H1 (cell line): ENCODE results near the gene DVL1. TPM values are rescaled to one million over a fixed set of nuclear protein-coding genes. Genes with fewer than 3 reads are reported as not detected.

Experiments used
- CTCF ChIA-PET: fragments of 300-600 bp; sonication (Branson Sonifier 250); formaldehyde crosslinking; loops from one replicate; lab custom pipeline; 2021; ENCODE audit not compliant: partially characterized antibody; lab: Charles Lee
- POLR2A ChIA-PET: fragments of 300-600 bp; sonication (Branson Sonifier 250); formaldehyde crosslinking; loops from one replicate; lab custom pipeline; 2021; ENCODE audit warnings: inconsistent platforms; ENCODE audit not compliant: partially characterized antibody; lab: Charles Lee
- DNase-seq, 2 experiments: peaks; one replicate each; pipeline versions ENCODE4 v3.0.0 to v3.0.0-alpha.2; 2010 to 2022; ENCODE audit warnings: low spot score in 2 of 2, low read depth in 1 of 2, mixed read lengths in 1 of 2
- FAIRE-seq: peaks from 2 replicates; lab custom pipeline; 2011; peaks lifted over from hg19 to GRCh38; lab: Jason Lieb, UNC
- H2AFZ ChIP-seq: 2 replicates; pipeline ENCODE4 v1.8.1; 2012; ENCODE audit warnings: low read length, inconsistent platforms
- H2AK5ac ChIP-seq: 2 replicates; pipeline ENCODE4 v1.6.1; 2013; ENCODE audit warnings: low read depth, low read length
- H2BK120ac ChIP-seq: replicated peaks from 2 replicates; pipeline ENCODE3; 2013; ENCODE audit warnings: low read depth, low read length, inconsistent platforms
- H2BK12ac ChIP-seq: 2 replicates; pipeline ENCODE4 v1.6.1; 2013; ENCODE audit warnings: low read depth, low read length
- H2BK15ac ChIP-seq: 2 replicates; pipeline ENCODE4 v1.6.1; 2013; ENCODE audit warnings: low read length
- H2BK20ac ChIP-seq: 2 replicates; pipeline ENCODE4 v1.6.1; 2013; ENCODE audit warnings: low read length
- H2BK5ac ChIP-seq: 2 replicates; pipeline ENCODE4 v1.6.1; 2013; ENCODE audit warnings: low read depth, low read length
- H3K14ac ChIP-seq: 2 replicates; pipeline ENCODE4 v1.6.1; 2013; ENCODE audit warnings: inconsistent platforms; ENCODE audit not compliant: insufficient read length
- H3K18ac ChIP-seq: 2 replicates; pipeline ENCODE4 v1.6.1; 2013; ENCODE audit warnings: low read length; ENCODE audit errors: extremely low read depth
- H3K23ac ChIP-seq: 2 replicates; pipeline ENCODE4 v1.6.1; 2013; ENCODE audit warnings: inconsistent platforms; ENCODE audit not compliant: insufficient read length
- H3K23me2 ChIP-seq: 2 replicates; pipeline ENCODE4 v1.6.1; 2013; ENCODE audit warnings: low read depth, low read length
- H3K27ac ChIP-seq: 2 replicates; pipeline ENCODE4 v1.6.1; 2011; ENCODE audit warnings: low read depth, low read length, inconsistent platforms
- H3K27me3 ChIP-seq, 4 experiments: replicated peaks in 1 of 4; 1 replicate in 1 of 4; 2 replicates in 3 of 4; pipeline versions ENCODE4 v1.6.1 to v1.8.1; 2011 to 2013; ENCODE audit warnings: low read length in 3 of 4, mild to moderate bottlenecking in 3 of 4, inconsistent platforms in 2 of 4, mixed read lengths in 2 of 4, moderate library complexity in 1 of 4; ENCODE audit not compliant: control insufficient read depth in 3 of 4, insufficient read depth in 3 of 4; ENCODE audit errors: extremely low read depth in 1 of 4
- H3K36me3 ChIP-seq, 4 experiments: 2 replicates each; pipeline versions ENCODE4 v1.6.1 to v1.8.1; 2011 to 2013; ENCODE audit warnings: mild to moderate bottlenecking in 4 of 4, low read length in 3 of 4, moderate library complexity in 2 of 4, control low read depth in 1 of 4, inconsistent platforms in 1 of 4; ENCODE audit not compliant: insufficient read depth in 4 of 4, control insufficient read depth in 2 of 4
- H3K4ac ChIP-seq: replicated peaks from 2 replicates; pipeline ENCODE3; 2013; ENCODE audit warnings: low read length, low read depth, mixed read lengths, inconsistent platforms; ENCODE audit not compliant: insufficient read length
- H3K4me1 ChIP-seq, 4 experiments: replicated peaks in 1 of 4; 1 replicate in 1 of 4; 2 replicates in 3 of 4; pipeline versions ENCODE4 v1.6.1 to v1.8.1; 2011 to 2013; ENCODE audit warnings: low read length in 3 of 4, inconsistent platforms in 2 of 4, mixed read lengths in 1 of 4; ENCODE audit not compliant: insufficient read depth in 4 of 4, control insufficient read depth in 3 of 4
- H3K4me2 ChIP-seq, 2 experiments: 2 replicates each; pipeline versions ENCODE4 v1.6.1 to v1.8.1; 2011 to 2013; ENCODE audit warnings: low read depth in 2 of 2, low read length in 2 of 2, control low read depth in 1 of 2, inconsistent platforms in 1 of 2, mild to moderate bottlenecking in 1 of 2; ENCODE audit not compliant: insufficient read depth in 1 of 2
- H3K4me3 ChIP-seq, 4 experiments: fragments of 200-600, 300-600 bp in 1 of 4; sonication (generic), shearing (Covaris generic), sonication (Bioruptor Twin) in 1 of 4; 2 replicates each; pipeline versions ENCODE4 v1.5.1 to v1.8.1; 2011 to 2016; ENCODE audit warnings: low read length in 4 of 4, low read depth in 3 of 4, control low read depth in 2 of 4, inconsistent platforms in 2 of 4, mild to moderate bottlenecking in 2 of 4, mixed read lengths in 1 of 4, moderate library complexity in 1 of 4; ENCODE audit not compliant: insufficient read depth in 2 of 4; ENCODE audit errors: extremely low read depth in 1 of 4
- H3K56ac ChIP-seq: replicated peaks from 2 replicates; pipeline ENCODE3; 2013; ENCODE audit warnings: low read depth, mild to moderate bottlenecking, mixed read lengths, low read length, inconsistent platforms; ENCODE audit not compliant: insufficient read length
- H3K79me1 ChIP-seq: 2 replicates; pipeline ENCODE4 v1.6.1; 2013; ENCODE audit warnings: low read depth, low read length, control low read depth
- H3K79me2 ChIP-seq, 2 experiments: 2 replicates each; pipeline versions ENCODE4 v1.6.1 to v1.8.1; 2012 to 2013; ENCODE audit warnings: low read length in 2 of 2, mild to moderate bottlenecking in 2 of 2, inconsistent platforms in 1 of 2; ENCODE audit not compliant: insufficient read depth in 2 of 2, control insufficient read depth in 1 of 2
- H3K9ac ChIP-seq, 4 experiments: replicated peaks in 1 of 4; 1 replicate in 1 of 4; 2 replicates in 3 of 4; pipeline versions ENCODE4 v1.6.1 to v1.8.1; 2011 to 2013; ENCODE audit warnings: low read depth in 3 of 4, low read length in 3 of 4, control low read depth in 2 of 4, mild to moderate bottlenecking in 2 of 4, moderate library complexity in 2 of 4, inconsistent platforms in 1 of 4; ENCODE audit errors: extremely low read depth in 1 of 4
- H3K9me3 ChIP-seq, 2 experiments: 2 replicates each; pipeline versions ENCODE4 v1.6.1 to v1.8.1; 2012 to 2013; ENCODE audit warnings: mild to moderate bottlenecking in 2 of 2, moderate library complexity in 2 of 2, control low read depth in 1 of 2, inconsistent platforms in 1 of 2, low read depth in 1 of 2, low read length in 1 of 2, mixed read lengths in 1 of 2; ENCODE audit not compliant: insufficient read depth in 2 of 2
- H4K20me1 ChIP-seq, 2 experiments: replicated peaks in 1 of 2; 2 replicates each; pipeline versions ENCODE3 to v1.8.1; 2011 to 2013; ENCODE audit warnings: inconsistent platforms in 2 of 2, low read length in 2 of 2, mild to moderate bottlenecking in 1 of 2; ENCODE audit not compliant: insufficient read depth in 2 of 2, control insufficient read depth in 1 of 2
- H4K5ac ChIP-seq: 2 replicates; pipeline ENCODE4 v1.6.1; 2013; ENCODE audit warnings: low read length, low read depth, mixed read lengths, inconsistent platforms; ENCODE audit not compliant: insufficient read length
- H4K8ac ChIP-seq: 2 replicates; pipeline ENCODE4 v1.8.0; 2013; ENCODE audit warnings: mild to moderate bottlenecking, moderate library complexity, low read length, inconsistent platforms; ENCODE audit not compliant: insufficient read depth; ENCODE audit errors: extremely low read depth
- H4K91ac ChIP-seq: replicated peaks from 2 replicates; pipeline ENCODE3; 2013; ENCODE audit warnings: low read length, mixed read lengths, inconsistent platforms; ENCODE audit not compliant: insufficient read length
- GABPA ChIP-seq: IDR thresholded peaks from 2 replicates; pipeline ENCODE4 v1.6.1; 2011; ENCODE audit warnings: mild to moderate bottlenecking, low read length, moderate library complexity, borderline replicate concordance; ENCODE audit not compliant: insufficient read depth
- POLR2A ChIP-seq, 2 experiments: IDR thresholded peaks; 1 replicate in 1 of 2; 2 replicates in 1 of 2; pipeline ENCODE4 v1.6.1; 2011; ENCODE audit warnings: low read depth in 2 of 2, low read length in 2 of 2, mild to moderate bottlenecking in 2 of 2; ENCODE audit errors: control extremely low read depth in 1 of 2
- RAD21 ChIP-seq, 2 experiments: IDR thresholded peaks in 1 of 2; conservative IDR thresholded peaks in 1 of 2; 2 replicates each; pipeline ENCODE4 v1.6.1; 2011; ENCODE audit warnings: low read depth in 2 of 2, low read length in 2 of 2, improper control_type of control experiment in 1 of 2, inconsistent platforms in 1 of 2, mild to moderate bottlenecking in 1 of 2, moderate library complexity in 1 of 2
- SAP30 ChIP-seq: fragments of 300-600 bp; sonication (generic); IDR thresholded peaks from 2 replicates; pipeline ENCODE4 v1.7.1; 2012; ENCODE audit warnings: low read length, moderate library complexity, mild to moderate bottlenecking, inconsistent platforms; ENCODE audit not compliant: insufficient read depth, insufficient replicate concordance
- SIN3A ChIP-seq, 2 experiments: IDR thresholded peaks in 1 of 2; conservative IDR thresholded peaks in 1 of 2; 2 replicates each; pipeline ENCODE4 v1.6.1; 2011 to 2012; ENCODE audit warnings: low read length in 2 of 2, improper control_type of control experiment in 1 of 2, low read depth in 1 of 2, mild to moderate bottlenecking in 1 of 2
- TCF12 ChIP-seq: IDR thresholded peaks from 2 replicates; pipeline ENCODE4 v1.6.1; 2011; ENCODE audit warnings: low read depth, mild to moderate bottlenecking, low read length
- TEAD4 ChIP-seq: IDR thresholded peaks from 2 replicates; pipeline ENCODE4 v1.6.1; 2012; ENCODE audit warnings: low read depth, low read length, inconsistent platforms, mixed read lengths
- WGBS, 2 experiments: shearing (Covaris generic) in 1 of 2; methylation state at CpG; one replicate each; pipeline versions ENCODE4 v1.1.6 to v1.1.7; 2013 to 2015; ENCODE audit warnings: low lambda C conversion rate in 2 of 2, mixed read lengths in 2 of 2, inconsistent platforms in 1 of 2, low coverage in 1 of 2, missing lambda C conversion rate in 1 of 2; ENCODE audit not compliant: insufficient replicate concordance in 2 of 2, insufficient coverage in 1 of 2, insufficient read length in 1 of 2; ENCODE audit errors: extremely low coverage in 1 of 2, missing lambda C conversion rate in 1 of 2; 5-methylcytosine and 5-hydroxymethylcytosine counted together
- polyA plus RNA-seq, 7 experiments: library from polyadenylated mRNA; depleted of rRNA in 3 of 7; stranded (reverse) in 5 of 7; unstranded in 2 of 7; fragments of >200 nt in 5 of 7; fragments of 200-250 nt in 2 of 7; gene quantifications; 1 replicate in 5 of 7; 2 replicates in 1 of 7; 4 replicates in 1 of 7; pipeline versions ENCODE4 v1.2.1 to v1.2.3, GENCODE V29; 2011 to 2013; ENCODE audit warnings: missing spikeins in 2 of 7, mixed read lengths in 2 of 7
- total RNA-seq: library from RNA; stranded (reverse); fragmentation: NEBNext Ultra II Directional; extraction: Animal tissue kit (Norgen Biotek cat#: 25700); gene quantifications from 2 replicates; pipeline ENCODE4 v1.2.1, GENCODE V29; 2021

The DVL1 gene
- total and polyA plus RNA-seq, 2 of the 8 experiments (the other 6 are each of a cell fraction or from before 2014, with no cell fraction given) = 39.4 to 58.9 TPM

- Histone ChIP-seq H3K4me2 (0 out of 4 replicates have a peak overlapping the region, but pooled peaks of 1 of the 2 experiments have one; percentile 15), H2BK120ac (no peak overlapping the region), H2BK15ac (no peak overlapping the region), H3K23ac (no peak overlapping the region), H2AFZ (no peak overlapping the region), H3K23me2 (peaks cover 12% of the 10 kb centered on the region; the same call in 1 of the 2 replicates), H3K79me1 (peaks cover 3% of the 10 kb centered on the region; the same call in 1 of the 2 replicates), H3K27ac (no peak overlapping the region), H3K18ac (no peak overlapping the region), H3K9me3 (peaks cover 4 to 6% of the 10 kb centered on the region in 2 experiments; a peak in 3 of 4 replicates), H4K8ac (peak overlapping the region; percentile 57), H3K79me2 (peaks cover 5 to 17% of the 10 kb centered on the region in 2 experiments; a peak in 3 of 4 replicates), H3K36me3 (peaks cover 0 to 4% (median 0%) of the 10 kb centered on the region in 4 experiments; a peak in 1 of 8 replicates), H3K9ac (no peak overlapping the region), H3K4me1 (peaks cover 0 to 12% (median 9%) of the 10 kb centered on the region in 4 experiments; a peak in 5 of 7 replicates), H3K14ac (no peak overlapping the region), H2BK5ac (no peak overlapping the region; the same call in 1 of the 2 replicates), H4K91ac (peak overlapping the region; percentile 91), H3K56ac (no peak overlapping the region), H3K4ac (peak overlapping the region; percentile 39), H3K4me3 (no peak overlapping the region), H2BK12ac (no peak overlapping the region), H2AK5ac (no peak overlapping the region), H2BK20ac (no peak overlapping the region), H4K5ac (no peak overlapping the region), H4K20me1 (peaks cover 0 to 12% of the 10 kb centered on the region in 2 experiments), H3K27me3 (no peaks in the 10 kb centered on the region)
- DNase-seq = peak in 1 of 2 experiments; percentile 99
- 60% methylated on average over 21 of the region's 26 CpGs; no CpG with 5 or more reads in 1 of the 2 experiments for WGBS, 2 experiments
- no peak for FAIRE-seq
- POLR2A ChIA-PET = interaction anchor here (0.6 to 33.4 kb wide), 11 partner anchors 9 to 948 kb away, joined by 3 to 719 read pairs (median 6); partner anchors contain the start of genes CCNL2, MRPL20 and MXRA8
- CTCF ChIA-PET = interaction anchor here (0.6 to 4.5 kb wide), 33 partner anchors 8 to 250 kb away, joined by 3 to 40 read pairs (median 4); partner anchors contain the start of genes CCNL2, DVL1 and MXRA8
- peak in 1 of 2 experiments; percentile 37; a peak in 1 of 3 replicates for TF ChIP-seq POLR2A (IDR thresholded peaks at IDR 0.05; ENCODE audit: control extremely low read depth in 1 of 2, low read depth in 2 of 2, low read length in 2 of 2)
- TF ChIP-seq TEAD4 = no peak
- peak; percentile 65 to 75 for TF ChIP-seq RAD21 (IDR thresholded peaks at IDR 0.05 in 1 of 2, conservative IDR thresholded peaks at IDR 0.05 in 1 of 2; ENCODE audit: low read depth in 2 of 2, low read length in 2 of 2)
- TF ChIP-seq GABPA = peak; percentile 80; the same call in 1 of the 2 replicates
- TF ChIP-seq SIN3A (conservative IDR thresholded peaks at IDR 0.05 in 1 of 2, IDR thresholded peaks at IDR 0.05 in 1 of 2; ENCODE audit: low read depth in 1 of 2, low read length in 2 of 2) = peak; percentile 57 to 74; a peak in 1 of 4 replicates
- TF ChIP-seq SAP30 = no peak
- TF ChIP-seq TCF12 = peak; percentile 80; the same call in 1 of the 2 replicates
Observed at GRCh38 chr1:1371746-1372711, 22.8 kb upstream of the DVL1 start.
